ENCODE results near the gene AKR1B15. TPM values are rescaled to one million over a fixed set of nuclear protein-coding genes. Genes with fewer than 3 reads are reported as not detected.

Gene AKR1B15
- total and polyA plus RNA-seq, 5 experiments from 2014 or later = not detected

Other genes with a start within 250 kb of the AKR1B15 start
- gene SLC35B4, start 232.2 kb upstream of the AKR1B15 start, total RNA-seq = 10 to 100 TPM; 11.9 to 16.8 TPM
- gene SLC35B4, start 232.2 kb upstream of the AKR1B15 start, polyA plus RNA-seq = 10 to 100 TPM; 12.7 to 21.6 (median 17.4) TPM
- gene AKR1B1, start 90.0 kb upstream of the AKR1B15 start, total RNA-seq = 100 to 1,000 TPM; 130 to 134 TPM
- 100 to 1,000 TPM; 181 to 202 (median 181) TPM for gene AKR1B1, start 90.0 kb upstream of the AKR1B15 start, polyA plus RNA-seq
- gene AKR1B10, start 21.5 kb upstream of the AKR1B15 start, total RNA-seq = not detected
- not detected for gene AKR1B10, start 21.5 kb upstream of the AKR1B15 start, polyA plus RNA-seq
- gene BPGM, start 97.7 kb downstream of the AKR1B15 start, total RNA-seq = 10 to 100 TPM; 25.1 to 26.3 TPM
- gene BPGM, start 97.7 kb downstream of the AKR1B15 start, polyA plus RNA-seq = 10 to 100 TPM; 17.2 to 30.1 (median 21.3) TPM
- not detected for gene CALD1, start 230.5 kb downstream of the AKR1B15 start, total RNA-seq
- not detected for gene CALD1, start 230.5 kb downstream of the AKR1B15 start, polyA plus RNA-seq

Data from naive thymus-derived CD8-positive, alpha-beta T cell (primary cell).